Fibroblast of villous mesenchyme (primary cell): ENCODE data around the gene B3GALNT2. TPM values are rescaled to one million over a fixed set of nuclear protein-coding genes. Genes with fewer than 3 reads are reported as not detected.
"Not testable (repeated sequence)": the region's sequence is repeated elsewhere in the genome, so short reads cannot be mapped to it uniquely, and the experiment has no call there.

Experiments used
- DNase-seq: peaks from one replicate; pipeline ENCODE4 v3.0.0-alpha.2; 2010; ENCODE audit warnings: low read depth
- H3K4me3 ChIP-seq: 2 replicates; pipeline ENCODE4 v1.5.1; 2011; ENCODE audit warnings: low read depth, mild to moderate bottlenecking, low read length
- total RNA-seq: library from RNA; depleted of rRNA; stranded (reverse); fragments of >200 nt; gene quantifications from 2 replicates; pipeline ENCODE4 v1.2.3, GENCODE V29; 2012
- TF ChIP-seq, protein P1 (sequence below): IDR thresholded peaks from 2 replicates; pipeline ENCODE4 v1.5.1; 2012; ENCODE audit warnings: low read depth, mild to moderate bottlenecking, low read length; ENCODE audit not compliant: insufficient read depth

Gene B3GALNT2
- total RNA-seq, 1 donor: 74.3 TPM

DNA sequence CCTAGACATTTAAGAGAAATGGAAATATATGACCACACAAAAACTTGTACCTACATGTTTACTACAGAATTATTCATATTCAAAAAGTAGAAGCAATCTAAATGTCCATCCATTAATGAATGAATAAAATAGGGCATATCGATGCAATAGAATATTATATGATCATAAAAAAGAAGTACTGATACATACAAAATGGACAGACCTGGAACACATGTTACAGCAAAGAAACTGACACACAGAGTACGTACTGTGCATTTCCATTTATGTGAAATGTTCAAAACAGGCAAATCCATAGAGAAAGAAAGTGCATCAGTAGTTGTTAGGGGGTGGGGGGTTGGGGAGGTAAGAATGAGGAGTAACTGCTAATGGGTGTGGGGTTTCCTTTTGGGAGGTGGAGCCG is 39.2 kb downstream of the B3GALNT2 start:
- no peak overlapping the region for H3K4me3 ChIP-seq
- no peak for DNase-seq
- TF ChIP-seq, protein P1, sequence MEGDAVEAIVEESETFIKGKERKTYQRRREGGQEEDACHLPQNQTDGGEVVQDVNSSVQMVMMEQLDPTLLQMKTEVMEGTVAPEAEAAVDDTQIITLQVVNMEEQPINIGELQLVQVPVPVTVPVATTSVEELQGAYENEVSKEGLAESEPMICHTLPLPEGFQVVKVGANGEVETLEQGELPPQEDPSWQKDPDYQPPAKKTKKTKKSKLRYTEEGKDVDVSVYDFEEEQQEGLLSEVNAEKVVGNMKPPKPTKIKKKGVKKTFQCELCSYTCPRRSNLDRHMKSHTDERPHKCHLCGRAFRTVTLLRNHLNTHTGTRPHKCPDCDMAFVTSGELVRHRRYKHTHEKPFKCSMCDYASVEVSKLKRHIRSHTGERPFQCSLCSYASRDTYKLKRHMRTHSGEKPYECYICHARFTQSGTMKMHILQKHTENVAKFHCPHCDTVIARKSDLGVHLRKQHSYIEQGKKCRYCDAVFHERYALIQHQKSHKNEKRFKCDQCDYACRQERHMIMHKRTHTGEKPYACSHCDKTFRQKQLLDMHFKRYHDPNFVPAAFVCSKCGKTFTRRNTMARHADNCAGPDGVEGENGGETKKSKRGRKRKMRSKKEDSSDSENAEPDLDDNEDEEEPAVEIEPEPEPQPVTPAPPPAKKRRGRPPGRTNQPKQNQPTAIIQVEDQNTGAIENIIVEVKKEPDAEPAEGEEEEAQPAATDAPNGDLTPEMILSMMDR: no peak

DNA sequence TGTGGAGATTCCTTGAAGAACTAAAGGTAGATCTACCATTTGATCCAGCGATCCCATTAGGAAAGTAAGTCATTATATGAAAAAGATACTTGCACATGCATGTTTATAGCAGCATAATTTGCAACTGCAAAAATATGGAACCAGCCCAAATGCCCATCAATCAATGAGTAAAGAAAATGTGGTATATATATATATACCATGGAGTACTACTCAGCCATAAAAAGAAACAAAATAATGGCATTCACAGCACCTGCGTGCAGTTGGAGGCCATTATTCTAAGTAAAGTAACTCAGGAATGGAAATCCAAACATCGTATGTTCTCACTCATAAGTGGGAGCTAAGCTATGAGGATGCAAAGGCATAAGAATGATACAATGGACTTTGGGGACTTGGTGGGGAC is 41.4 kb downstream of the B3GALNT2 start:
- not testable (repeated sequence) for H3K4me3 ChIP-seq, DNase-seq

DNA sequence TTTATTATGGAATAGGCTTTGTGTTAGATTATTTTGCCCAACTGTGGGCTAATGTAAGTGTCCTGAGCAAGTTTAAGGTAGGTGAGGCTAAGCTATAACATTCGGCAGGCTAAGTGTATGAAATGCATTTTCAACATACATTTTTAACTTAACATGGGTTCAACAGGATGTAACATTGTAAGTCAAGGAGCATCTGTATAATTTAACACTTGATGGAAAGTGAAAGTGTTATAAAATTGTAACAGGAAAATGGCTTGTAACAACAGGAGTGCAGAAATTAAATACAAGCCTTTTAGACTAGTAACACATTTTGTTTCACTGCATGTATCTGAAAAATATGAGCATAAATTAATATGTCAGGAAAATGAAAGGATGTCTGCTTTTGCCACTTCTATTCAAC is 42.3 kb downstream of the B3GALNT2 start:
- TF ChIP-seq, protein P1: no peak
- no peak for DNase-seq
- no peak overlapping the region for H3K4me3 ChIP-seq

DNA sequence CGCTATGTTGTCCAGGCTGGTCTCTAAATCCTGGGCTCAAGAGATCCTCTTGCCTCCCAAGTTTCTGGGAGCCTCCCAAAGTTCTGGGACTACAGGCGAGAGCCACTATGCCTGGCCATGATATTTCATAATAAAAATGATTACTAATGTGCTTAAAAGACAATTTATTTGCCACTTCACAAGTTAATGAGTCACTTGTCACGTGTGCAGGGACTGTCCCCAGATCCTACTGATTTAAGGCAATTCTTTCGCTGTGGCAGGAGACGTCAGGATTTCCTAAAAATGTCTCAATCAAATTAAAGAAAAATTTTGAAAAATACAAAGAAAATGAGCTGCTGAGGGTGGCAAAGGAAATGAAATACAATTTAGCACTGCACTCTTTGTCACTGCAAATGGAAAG is 43.5 kb downstream of the B3GALNT2 start:
- TF ChIP-seq, protein P1: no peak
- H3K4me3 ChIP-seq: no peak overlapping the region
- DNase-seq: no peak

DNA sequence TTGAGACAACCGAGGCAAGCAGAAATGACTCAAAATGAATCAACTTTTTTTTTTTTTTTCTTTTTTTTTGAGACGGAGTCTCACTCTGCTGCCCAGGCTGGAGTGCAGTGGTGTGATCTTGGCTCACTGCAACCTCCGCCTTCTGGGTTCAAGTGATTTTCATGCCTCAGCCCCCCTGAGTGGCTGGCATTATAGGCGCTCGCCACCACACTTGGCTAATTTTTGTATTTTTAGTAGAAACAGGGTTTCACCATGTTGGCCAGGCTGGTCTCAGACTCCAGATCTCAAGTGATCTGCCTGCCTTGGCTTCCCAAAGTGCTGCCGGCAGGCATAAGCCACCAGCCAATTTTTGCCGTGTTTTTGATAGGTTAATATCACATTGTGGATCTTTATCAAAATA is 46.4 kb downstream of the B3GALNT2 start:
- not testable (repeated sequence) for DNase-seq, H3K4me3 ChIP-seq

DNA sequence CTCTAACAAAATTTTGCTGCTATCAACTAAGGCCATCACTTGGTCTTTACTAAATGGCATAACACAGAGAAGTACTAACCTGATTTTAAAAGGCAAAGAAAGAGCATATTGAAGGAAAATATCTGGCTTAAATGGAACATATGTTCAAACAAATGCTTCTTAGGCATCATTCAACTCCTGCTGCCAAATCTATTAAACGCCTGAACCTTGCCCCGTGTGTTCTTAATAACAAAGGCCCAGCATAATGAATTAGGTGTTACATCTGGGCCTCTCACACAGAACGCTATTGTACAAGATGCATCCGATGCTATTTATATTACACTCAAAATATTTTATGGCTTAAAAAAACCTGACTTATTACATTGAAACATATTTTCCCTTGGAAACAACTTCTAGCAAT is 48.4 kb downstream of the B3GALNT2 start:
- no peak for DNase-seq
- TF ChIP-seq, protein P1: no peak
- H3K4me3 ChIP-seq: no peak overlapping the region

DNA sequence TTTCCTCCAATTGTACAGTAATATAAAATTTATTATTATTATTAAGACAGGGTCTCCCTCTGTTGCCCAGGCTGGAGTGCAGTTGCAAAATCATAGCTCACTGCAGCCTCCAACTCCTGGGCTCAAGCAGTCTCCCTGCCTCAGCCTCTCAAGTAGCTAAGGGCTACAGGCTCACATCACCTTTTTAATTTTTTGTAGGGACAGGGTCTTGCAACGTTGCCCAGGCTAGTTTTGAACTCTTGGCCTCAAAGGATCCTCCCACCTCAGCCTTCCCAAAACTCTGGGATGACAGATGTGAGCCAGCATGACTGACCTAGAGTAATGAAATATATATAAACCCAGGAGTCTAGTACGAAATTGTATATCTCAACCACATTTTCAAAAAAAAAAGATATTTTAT is 49.2 kb downstream of the B3GALNT2 start:
- H3K4me3 ChIP-seq: no peak overlapping the region
- DNase-seq: no peak
- TF ChIP-seq, protein P1: no peak

DNA sequence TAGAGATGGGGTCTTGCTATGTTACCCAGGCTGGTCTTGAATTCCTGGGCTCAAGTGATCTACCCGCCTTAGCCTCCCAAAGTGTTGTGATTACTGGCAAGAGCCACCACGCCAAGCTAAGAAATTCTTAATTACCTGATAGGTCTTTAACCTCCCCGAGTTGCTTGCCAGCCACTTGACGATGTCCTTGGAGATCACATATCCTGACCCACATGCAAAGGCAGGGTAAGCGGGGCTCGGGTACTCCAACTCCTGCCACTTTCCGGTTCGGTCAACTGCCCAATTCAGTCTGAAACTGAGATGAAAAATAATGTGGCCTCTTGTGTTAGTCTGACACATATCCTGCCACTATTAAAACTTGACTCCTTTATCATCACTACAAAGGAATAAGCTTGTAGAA is 50.2 kb downstream of the B3GALNT2 start:
- TF ChIP-seq, protein P1: no peak
- no peak overlapping the region for H3K4me3 ChIP-seq
- DNase-seq: no peak
